Endothelial cell of umbilical vein (primary cell): Measurements from ENCODE around the gene CD247.

Experiments
- EZH2 ChIP-seq: IDR thresholded peaks from 2 replicates; pipeline ENCODE4 v1.6.1; 2012; ENCODE audit warnings: borderline replicate concordance, low read depth, mild to moderate bottlenecking, moderate library complexity, low read length, inconsistent platforms; ENCODE audit not compliant: severe bottlenecking
- GATA2 ChIP-seq: IDR thresholded peaks from 2 replicates; pipeline ENCODE4 v1.7.0; 2011; ENCODE audit warnings: low read depth, mild to moderate bottlenecking, moderate library complexity, mixed read lengths, low read length; ENCODE audit not compliant: insufficient read length, insufficient read depth
- JUN ChIP-seq: IDR thresholded peaks from 2 replicates; pipeline ENCODE4 v1.6.1; 2011; ENCODE audit warnings: borderline replicate concordance, low read depth; ENCODE audit not compliant: insufficient read length, insufficient read depth
- POLR2A ChIP-seq: IDR thresholded peaks from 2 replicates; pipeline ENCODE4 v1.6.1; 2012; ENCODE audit warnings: low read depth, mild to moderate bottlenecking, control low read depth, low read length
- TF ChIP-seq, protein P1 (sequence below), 2 donors: IDR thresholded peaks; 1 replicate in 1 of 2; 2 replicates in 1 of 2; pipeline ENCODE4 v1.5.1; 2011; ENCODE audit warnings: low read length in 2 of 2, mild to moderate bottlenecking in 2 of 2, moderate library complexity in 2 of 2, control low read depth in 1 of 2, inconsistent platforms in 1 of 2, low read depth in 1 of 2; ENCODE audit not compliant: insufficient read depth in 1 of 2; ENCODE audit errors: extremely low read depth in 1 of 2
- TF ChIP-seq, protein P2 (sequence below): IDR thresholded peaks from 2 replicates; pipeline ENCODE4 v1.6.1; 2011; ENCODE audit not compliant: insufficient read depth, insufficient read length

- TF ChIP-seq POLR2A, result no peak
- TF ChIP-seq, protein P1, sequence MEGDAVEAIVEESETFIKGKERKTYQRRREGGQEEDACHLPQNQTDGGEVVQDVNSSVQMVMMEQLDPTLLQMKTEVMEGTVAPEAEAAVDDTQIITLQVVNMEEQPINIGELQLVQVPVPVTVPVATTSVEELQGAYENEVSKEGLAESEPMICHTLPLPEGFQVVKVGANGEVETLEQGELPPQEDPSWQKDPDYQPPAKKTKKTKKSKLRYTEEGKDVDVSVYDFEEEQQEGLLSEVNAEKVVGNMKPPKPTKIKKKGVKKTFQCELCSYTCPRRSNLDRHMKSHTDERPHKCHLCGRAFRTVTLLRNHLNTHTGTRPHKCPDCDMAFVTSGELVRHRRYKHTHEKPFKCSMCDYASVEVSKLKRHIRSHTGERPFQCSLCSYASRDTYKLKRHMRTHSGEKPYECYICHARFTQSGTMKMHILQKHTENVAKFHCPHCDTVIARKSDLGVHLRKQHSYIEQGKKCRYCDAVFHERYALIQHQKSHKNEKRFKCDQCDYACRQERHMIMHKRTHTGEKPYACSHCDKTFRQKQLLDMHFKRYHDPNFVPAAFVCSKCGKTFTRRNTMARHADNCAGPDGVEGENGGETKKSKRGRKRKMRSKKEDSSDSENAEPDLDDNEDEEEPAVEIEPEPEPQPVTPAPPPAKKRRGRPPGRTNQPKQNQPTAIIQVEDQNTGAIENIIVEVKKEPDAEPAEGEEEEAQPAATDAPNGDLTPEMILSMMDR (IDR thresholded peaks at IDR 0.05; ENCODE audit: extremely low read depth in 1 of 2, insufficient read depth in 1 of 2, low read depth in 1 of 2, low read length in 2 of 2), result no peak
- TF ChIP-seq JUN, result no peak
- no peak for TF ChIP-seq GATA2
- no peak for TF ChIP-seq EZH2
- TF ChIP-seq, protein P2, sequence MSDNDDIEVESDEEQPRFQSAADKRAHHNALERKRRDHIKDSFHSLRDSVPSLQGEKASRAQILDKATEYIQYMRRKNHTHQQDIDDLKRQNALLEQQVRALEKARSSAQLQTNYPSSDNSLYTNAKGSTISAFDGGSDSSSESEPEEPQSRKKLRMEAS, result no peak
Observed at GRCh38 chr1:167482184-167482583, 36.1 kb downstream of the CD247 start.
